ENCODE results near the gene HSD17B10.

- no peak for TF ChIP-seq CTCF (conservative IDR thresholded peaks at IDR 0.05; ENCODE audit: low read depth, low read length)
- TF ChIP-seq EZH2 (IDR thresholded peaks at IDR 0.05; ENCODE audit: borderline replicate concordance, low read depth, low read length, poor library complexity, severe bottlenecking): no peak
Measured at GRCh38 chrX:53403535-53403934, 30.6 kb downstream of the HSD17B10 start.

All from A673 (cell line).